GM12872 (cell line): ENCODE measurements around the gene TRAPPC2B.

Experiments
- TF ChIP-seq, protein P1 (sequence below): IDR thresholded peaks from 3 replicates; pipeline ENCODE4 v1.5.1; 2011; ENCODE audit warnings: low read depth, mild to moderate bottlenecking, low read length, moderate library complexity; ENCODE audit not compliant: insufficient read depth

TRAPPC2B gene

GRCh38 chr19:57362997-57363687, at the start of gene TRAPPC2B, which contains the start of gene ZNF547:
Gene TRAPPC2B, plus strand, starts transcription at chr19:57363551. Its CDS starts 1,283 bp downstream, at chr19:57364834.
Gene ZNF547, plus strand, starts transcription at chr19:57363551. Its CDS starts 5,005 bp downstream, at chr19:57368556.
- TF ChIP-seq, protein P1, sequence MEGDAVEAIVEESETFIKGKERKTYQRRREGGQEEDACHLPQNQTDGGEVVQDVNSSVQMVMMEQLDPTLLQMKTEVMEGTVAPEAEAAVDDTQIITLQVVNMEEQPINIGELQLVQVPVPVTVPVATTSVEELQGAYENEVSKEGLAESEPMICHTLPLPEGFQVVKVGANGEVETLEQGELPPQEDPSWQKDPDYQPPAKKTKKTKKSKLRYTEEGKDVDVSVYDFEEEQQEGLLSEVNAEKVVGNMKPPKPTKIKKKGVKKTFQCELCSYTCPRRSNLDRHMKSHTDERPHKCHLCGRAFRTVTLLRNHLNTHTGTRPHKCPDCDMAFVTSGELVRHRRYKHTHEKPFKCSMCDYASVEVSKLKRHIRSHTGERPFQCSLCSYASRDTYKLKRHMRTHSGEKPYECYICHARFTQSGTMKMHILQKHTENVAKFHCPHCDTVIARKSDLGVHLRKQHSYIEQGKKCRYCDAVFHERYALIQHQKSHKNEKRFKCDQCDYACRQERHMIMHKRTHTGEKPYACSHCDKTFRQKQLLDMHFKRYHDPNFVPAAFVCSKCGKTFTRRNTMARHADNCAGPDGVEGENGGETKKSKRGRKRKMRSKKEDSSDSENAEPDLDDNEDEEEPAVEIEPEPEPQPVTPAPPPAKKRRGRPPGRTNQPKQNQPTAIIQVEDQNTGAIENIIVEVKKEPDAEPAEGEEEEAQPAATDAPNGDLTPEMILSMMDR: no peak

GRCh38 chr19:57314146-57314545, 49.2 kb upstream of the TRAPPC2B start:
- TF ChIP-seq, protein P1: no peak

- TF ChIP-seq, protein P1: no peak
Measured at GRCh38 chr19:57317503-57317902, 45.8 kb upstream of the TRAPPC2B start.

DNA sequence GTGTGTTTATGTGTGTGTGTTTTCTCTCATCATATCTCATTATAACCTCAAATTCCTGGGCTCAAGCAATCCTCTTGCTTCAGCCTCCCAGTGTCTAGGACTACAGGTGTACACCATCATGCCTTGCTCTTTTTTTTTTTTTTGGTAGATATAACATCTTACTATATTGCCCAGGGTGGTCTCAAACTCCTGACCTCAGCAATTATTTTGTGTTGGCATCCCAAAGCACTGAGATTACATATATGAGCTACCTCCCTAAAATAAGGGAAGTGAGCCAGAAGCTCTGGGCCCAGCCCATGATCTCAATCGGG, 43.5 kb upstream of the TRAPPC2B start:
- TF ChIP-seq, protein P1: no peak

- TF ChIP-seq, protein P1: peak; percentile 32; the same call in 1 of the 3 replicates
Measured at GRCh38 chr19:57320180-57321084, 42.9 kb upstream of the TRAPPC2B start, which contains the start of gene ZNF543. Gene ZNF543, plus strand, starts transcription at chr19:57320472. Its CDS starts 382 bp downstream, at chr19:57320854.

- TF ChIP-seq, protein P1: no peak
Measured at GRCh38 chr19:57321116-57321515, 42.2 kb upstream of the TRAPPC2B start.

- TF ChIP-seq, protein P1: no peak
Measured at GRCh38 chr19:57321751-57322150, 41.6 kb upstream of the TRAPPC2B start.
